ENCODE results near the gene PSMG3.

- TF ChIP-seq GATA2 (IDR thresholded peaks at IDR 0.05; ENCODE audit: low read depth, low read length) (no peak), GATA3 (IDR thresholded peaks at IDR 0.05; ENCODE audit: low read depth, low read length) (no peak)
These were observed at the start of gene PSMG3 for GRCh38 chr7:1569833-1570632.

Data from SH-SY5Y (cell line).